ENCODE data around the gene LRMDA.

Gene LRMDA

DNA sequence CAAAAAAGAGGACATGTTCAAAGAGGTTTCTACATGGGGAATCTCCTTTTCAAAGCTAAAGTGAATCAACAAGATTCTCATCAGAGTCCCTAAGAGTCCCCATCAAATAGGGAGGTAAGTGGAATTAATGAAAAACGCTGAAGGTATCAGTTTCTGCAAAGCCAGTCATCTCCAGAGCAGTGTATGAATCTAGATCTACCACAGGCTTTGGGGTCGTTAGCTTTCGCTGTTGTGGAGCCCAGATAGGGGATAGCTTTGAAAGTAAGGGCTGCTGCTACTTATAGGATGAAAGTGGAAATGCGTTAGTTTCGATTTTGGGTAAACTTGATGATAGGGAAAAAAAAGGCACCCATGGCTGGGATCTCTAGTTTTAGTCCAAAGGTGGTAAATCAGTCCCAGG lies 748.4 kb downstream of the LRMDA start:
- CTCF ChIA-PET = no interaction called here
- no peak for DNase-seq (ENCODE audit: extremely low spot score)
- POLR2A ChIA-PET = no interaction called here
- TF ChIP-seq, protein P1, sequence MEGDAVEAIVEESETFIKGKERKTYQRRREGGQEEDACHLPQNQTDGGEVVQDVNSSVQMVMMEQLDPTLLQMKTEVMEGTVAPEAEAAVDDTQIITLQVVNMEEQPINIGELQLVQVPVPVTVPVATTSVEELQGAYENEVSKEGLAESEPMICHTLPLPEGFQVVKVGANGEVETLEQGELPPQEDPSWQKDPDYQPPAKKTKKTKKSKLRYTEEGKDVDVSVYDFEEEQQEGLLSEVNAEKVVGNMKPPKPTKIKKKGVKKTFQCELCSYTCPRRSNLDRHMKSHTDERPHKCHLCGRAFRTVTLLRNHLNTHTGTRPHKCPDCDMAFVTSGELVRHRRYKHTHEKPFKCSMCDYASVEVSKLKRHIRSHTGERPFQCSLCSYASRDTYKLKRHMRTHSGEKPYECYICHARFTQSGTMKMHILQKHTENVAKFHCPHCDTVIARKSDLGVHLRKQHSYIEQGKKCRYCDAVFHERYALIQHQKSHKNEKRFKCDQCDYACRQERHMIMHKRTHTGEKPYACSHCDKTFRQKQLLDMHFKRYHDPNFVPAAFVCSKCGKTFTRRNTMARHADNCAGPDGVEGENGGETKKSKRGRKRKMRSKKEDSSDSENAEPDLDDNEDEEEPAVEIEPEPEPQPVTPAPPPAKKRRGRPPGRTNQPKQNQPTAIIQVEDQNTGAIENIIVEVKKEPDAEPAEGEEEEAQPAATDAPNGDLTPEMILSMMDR (IDR thresholded peaks at IDR 0.05; ENCODE audit: control extremely low read depth, extremely low read depth, low read depth, missing control alignments) = no peak

DNA sequence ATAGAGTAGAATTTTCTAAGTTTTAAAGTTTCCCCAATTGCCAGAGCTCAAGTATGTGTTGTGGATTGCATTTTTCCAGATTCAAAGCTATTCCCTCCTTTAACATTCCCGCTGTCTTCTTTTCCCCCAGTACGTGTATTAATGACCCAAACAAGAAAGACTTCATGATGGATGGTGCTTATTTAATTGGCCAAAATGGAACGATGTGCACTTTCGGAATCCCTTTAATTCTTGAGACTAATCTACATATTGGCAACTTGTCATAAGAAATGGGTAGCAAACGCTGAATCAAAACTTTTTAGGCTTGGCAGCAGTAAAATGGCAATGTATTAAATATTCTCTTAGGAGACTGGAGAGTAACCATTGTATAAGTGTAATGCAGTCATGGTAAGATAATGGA lies 753.2 kb downstream of the LRMDA start:
- DNase-seq (ENCODE audit: extremely low spot score) = no peak
- TF ChIP-seq, protein P1 (IDR thresholded peaks at IDR 0.05; ENCODE audit: control extremely low read depth, extremely low read depth, low read depth, missing control alignments) = no peak
- ChIA-PET CTCF (no interaction called here), POLR2A (no interaction called here)

DNA sequence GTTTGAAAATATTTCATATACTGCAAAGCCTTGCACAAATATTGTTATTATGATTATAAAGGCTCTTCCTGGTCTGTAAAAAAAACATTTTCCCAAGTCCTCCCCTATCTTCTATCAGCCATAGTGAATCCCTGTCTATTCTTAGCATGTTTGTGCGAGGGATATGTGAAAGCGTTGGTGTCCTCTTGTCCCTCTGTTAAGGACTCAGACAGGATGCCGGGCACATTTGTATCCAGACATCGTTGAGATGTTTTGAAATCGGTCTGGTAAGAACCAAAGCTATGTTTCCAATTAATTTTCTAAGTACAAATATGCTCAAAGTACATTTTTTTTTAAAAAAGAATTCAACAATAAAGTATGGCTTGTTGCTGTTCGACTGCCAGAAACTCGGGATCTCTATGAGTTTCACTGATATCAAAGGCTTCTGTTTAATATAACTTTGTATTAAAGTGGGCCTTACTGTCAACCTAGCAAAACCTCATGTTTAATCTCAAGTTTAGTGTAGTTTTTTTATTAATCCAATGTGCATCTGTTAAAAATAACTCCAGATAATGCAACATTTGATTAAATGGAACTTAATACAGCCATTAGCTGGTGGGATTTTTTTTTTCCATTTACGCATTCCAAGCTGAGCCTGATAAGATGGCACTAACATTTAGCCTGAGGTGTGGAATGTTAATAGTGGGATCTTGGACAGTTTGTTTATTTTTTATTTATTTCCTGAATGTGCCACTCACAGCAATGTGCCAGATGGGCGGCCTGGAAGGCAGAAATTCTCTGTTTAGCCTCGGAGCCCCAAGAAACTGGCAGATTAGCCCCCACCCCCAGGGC lies 754.3 kb downstream of the LRMDA start:
- ChIA-PET CTCF (no interaction called here), POLR2A (no interaction called here)
- TF ChIP-seq, protein P1 (IDR thresholded peaks at IDR 0.05; ENCODE audit: control extremely low read depth, extremely low read depth, low read depth, missing control alignments) = no peak
- DNase-seq (ENCODE audit: extremely low spot score) = no peak

DNA sequence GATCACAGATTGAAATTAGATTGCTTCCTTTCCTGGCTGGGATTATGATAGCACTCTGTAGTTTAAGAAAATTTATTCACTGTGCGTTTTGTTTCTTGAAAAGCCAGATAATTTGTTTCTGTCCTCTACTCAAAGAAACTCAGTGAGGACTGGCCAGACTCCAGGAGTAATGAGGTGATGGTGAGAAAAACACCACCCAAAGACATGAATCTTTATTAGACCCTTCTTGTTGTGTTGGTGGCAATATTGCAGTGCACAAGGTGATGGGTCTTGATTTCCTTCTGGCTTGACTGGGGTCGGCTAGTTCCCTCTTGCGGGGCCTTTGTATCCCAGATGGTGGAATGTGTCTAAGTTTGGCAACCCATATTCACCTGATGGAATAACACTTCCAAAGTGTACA lies 756.8 kb downstream of the LRMDA start:
- CTCF ChIA-PET = no interaction called here
- POLR2A ChIA-PET = no interaction called here
- no peak for DNase-seq (ENCODE audit: extremely low spot score)
- TF ChIP-seq, protein P1 (IDR thresholded peaks at IDR 0.05; ENCODE audit: control extremely low read depth, extremely low read depth, low read depth, missing control alignments) = no peak

DNA sequence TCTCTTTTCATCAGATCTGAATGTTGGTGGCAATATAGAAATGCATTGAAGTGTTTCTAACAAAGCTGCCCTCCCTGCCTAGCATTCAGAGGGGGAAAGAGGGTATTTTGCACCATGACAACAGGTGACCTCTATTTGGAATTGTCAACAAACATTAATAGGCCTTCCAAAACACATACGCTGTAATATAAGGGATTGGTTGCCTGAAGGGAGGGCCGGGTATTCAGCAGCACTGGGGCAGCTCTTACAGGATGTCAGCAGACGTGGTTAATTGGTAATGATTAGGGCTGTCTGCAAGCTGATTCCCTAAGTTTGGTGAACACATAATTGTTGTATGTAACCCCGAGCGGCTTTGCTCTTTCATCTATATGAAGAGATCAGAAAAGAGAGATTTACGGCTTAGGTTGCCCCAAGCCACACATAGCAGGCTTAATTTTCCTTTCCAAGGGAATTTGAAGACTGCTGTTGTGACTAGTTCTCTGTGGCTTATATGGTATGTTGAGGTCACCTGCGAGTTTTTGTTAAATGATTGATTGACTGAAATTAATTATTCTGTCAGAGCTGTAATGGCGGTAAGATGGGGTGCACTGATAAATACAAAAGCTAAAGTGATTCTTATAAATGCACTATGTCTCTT lies 759.3 kb downstream of the LRMDA start:
- DNase-seq (ENCODE audit: extremely low spot score) = no peak
- POLR2A ChIA-PET = no interaction called here
- TF ChIP-seq, protein P1 (IDR thresholded peaks at IDR 0.05; ENCODE audit: control extremely low read depth, extremely low read depth, low read depth, missing control alignments) = no peak
- CTCF ChIA-PET = interaction anchor here (1.5 kb wide), 1 partner anchor 12 kb away, joined by 3 read pairs; no protein-coding TSS in a partner anchor

DNA sequence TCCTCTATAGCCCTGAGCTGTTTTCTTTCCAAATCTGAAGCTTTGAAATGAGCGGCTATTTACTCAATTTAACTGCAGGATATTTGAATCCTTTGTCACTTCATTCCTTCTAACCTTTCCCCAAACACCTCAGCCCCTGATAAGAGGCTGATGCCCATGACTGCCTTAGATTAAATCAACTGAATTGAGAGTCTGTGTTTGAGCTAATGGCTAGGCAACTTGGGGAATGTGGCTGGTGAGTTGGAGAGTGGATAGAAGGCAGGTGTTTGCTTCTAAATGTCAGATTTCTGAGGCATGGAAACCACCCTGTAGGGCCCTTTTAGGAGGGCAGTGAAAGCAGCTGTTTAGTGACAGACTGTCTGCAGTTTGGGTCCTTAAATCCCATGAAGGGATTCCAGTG lies 759.9 kb downstream of the LRMDA start:
- ChIA-PET CTCF (interaction anchor here (1.5 kb wide), 1 partner anchor 11 kb away, joined by 3 read pairs; no protein-coding TSS in a partner anchor), POLR2A (no interaction called here)
- TF ChIP-seq, protein P1 (IDR thresholded peaks at IDR 0.05; ENCODE audit: control extremely low read depth, extremely low read depth, low read depth, missing control alignments) = no peak
- DNase-seq (ENCODE audit: extremely low spot score) = no peak

Data from GM10248 (cell line).